ENCODE data around the gene IL18R1.
"Not testable (repeated sequence)": the region's sequence is repeated elsewhere in the genome, so short reads cannot be mapped to it uniquely, and the experiment has no call there.

Gene IL18R1

DNA sequence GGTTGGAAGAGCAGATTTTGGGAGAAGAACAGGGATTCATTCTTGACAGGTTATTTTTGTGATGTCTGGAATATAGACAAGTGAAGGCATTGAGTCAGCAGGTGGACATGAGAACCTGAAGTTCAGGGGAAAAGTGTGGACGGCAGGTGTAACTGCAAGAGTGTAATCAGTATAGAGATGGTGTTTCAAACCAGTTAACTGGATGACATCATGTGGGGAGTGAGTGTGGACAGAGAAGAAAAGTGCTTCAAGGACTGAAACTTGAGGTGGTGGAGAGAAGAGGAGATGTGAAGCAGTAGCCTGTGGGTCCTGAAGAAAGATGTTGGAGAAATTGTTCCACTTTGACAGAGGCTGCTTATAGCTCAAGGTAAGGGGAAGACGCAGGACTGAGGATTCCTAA, 37.2 kb upstream of the IL18R1 start:
- no peak overlapping the region for H3K9ac ChIP-seq (ENCODE audit: insufficient read length)
- TF ChIP-seq POLR2AphosphoS5 (IDR thresholded peaks at IDR 0.05; ENCODE audit: borderline replicate concordance, low read depth, low read length): no peak
- TF ChIP-seq FOXP2 (optimal IDR thresholded peaks at IDR 0.05; ENCODE audit: control extremely low read depth, extremely low read length, insufficient read depth): no peak
- no peak for TF ChIP-seq EZH2 (IDR thresholded peaks at IDR 0.05)
- no peak overlapping the region for H3K27ac ChIP-seq
- DNase-seq (ENCODE audit: low read depth, low spot score): no peak
- H3K9me3 ChIP-seq (ENCODE audit: low read depth, low read length): no peaks in the 10 kb centered on the region
- no peak overlapping the region for H3K4me3 ChIP-seq
- no peaks in the 10 kb centered on the region for H3K36me3 ChIP-seq (ENCODE audit: insufficient read depth, low read length)

DNA sequence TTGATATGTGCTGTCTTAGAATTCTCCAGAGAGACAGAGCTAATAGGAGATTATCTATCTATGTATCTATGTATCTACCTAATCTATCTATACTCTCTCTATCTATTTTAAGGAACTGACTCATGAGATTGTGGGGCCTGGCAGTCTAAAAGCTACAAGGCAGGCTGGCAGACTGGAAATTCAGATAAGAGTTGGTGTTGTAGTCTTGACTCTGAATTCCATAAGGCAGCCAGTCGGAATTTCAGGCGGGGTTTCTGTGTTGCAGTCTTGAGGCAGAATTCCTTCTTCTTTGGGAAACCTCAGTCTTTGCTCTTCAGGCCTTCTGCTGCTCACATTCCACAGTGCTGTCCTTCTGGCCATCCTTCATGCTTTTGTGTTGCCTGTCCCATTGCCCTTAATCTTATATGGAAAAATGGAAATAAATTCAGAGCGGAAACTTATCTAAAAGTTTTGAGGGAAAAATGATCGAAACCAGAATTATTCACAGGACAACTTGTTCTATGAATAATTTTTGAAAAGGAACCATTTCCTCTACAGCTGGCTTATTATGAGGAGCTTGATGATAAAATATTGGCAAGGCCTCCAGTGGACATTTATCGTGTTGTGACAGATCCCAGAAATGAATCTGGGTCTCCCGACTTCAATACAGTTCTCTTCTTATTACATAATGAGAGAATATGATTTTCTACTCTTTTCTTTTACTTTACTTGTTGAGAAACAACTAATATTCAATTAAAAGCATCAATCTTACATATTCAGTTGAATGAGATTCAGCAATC, 33.5 kb upstream of the IL18R1 start:
- H3K36me3 ChIP-seq (ENCODE audit: insufficient read depth, low read length): no peaks in the 10 kb centered on the region
- no peak overlapping the region for H3K4me3 ChIP-seq
- no peak overlapping the region for H3K27ac ChIP-seq

DNA sequence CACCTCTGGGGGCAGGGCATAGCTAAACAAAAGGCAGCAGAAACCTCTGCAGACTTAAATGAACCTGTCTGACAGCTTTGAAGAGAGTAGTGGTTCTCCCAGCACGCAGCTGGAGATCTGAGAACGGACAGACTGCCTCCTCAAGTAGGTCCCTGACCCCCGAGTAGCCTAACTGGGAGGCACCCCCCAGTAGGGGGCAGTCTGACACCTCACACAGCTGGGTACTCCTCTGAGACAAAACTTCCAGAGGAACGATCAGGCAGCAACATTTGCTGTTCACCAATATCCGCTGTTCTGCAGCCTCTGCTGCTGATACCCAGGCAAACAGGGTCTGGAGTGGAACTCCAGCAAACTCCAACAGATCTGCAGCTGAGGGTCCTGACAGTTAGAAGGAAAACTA, 30.7 kb upstream of the IL18R1 start:
- DNase-seq (ENCODE audit: low read depth, low spot score); H3K9ac ChIP-seq (ENCODE audit: insufficient read length); H3K9me3 ChIP-seq (ENCODE audit: low read depth, low read length): not testable (repeated sequence)

More for the DNA sequence above, 33.5 kb upstream of the IL18R1 start:
- Histone ChIP-seq H3K9me3 (ENCODE audit: low read depth, low read length) (no peaks in the 10 kb centered on the region), H3K9ac (ENCODE audit: insufficient read length) (no peak overlapping the region)
- no peak for DNase-seq (ENCODE audit: low read depth, low spot score)
- no peak for TF ChIP-seq EZH2 (IDR thresholded peaks at IDR 0.05)
- no peak for TF ChIP-seq POLR2AphosphoS5 (IDR thresholded peaks at IDR 0.05; ENCODE audit: borderline replicate concordance, low read depth, low read length)
- no peak for TF ChIP-seq FOXP2 (optimal IDR thresholded peaks at IDR 0.05; ENCODE audit: control extremely low read depth, extremely low read length, insufficient read depth)

DNA sequence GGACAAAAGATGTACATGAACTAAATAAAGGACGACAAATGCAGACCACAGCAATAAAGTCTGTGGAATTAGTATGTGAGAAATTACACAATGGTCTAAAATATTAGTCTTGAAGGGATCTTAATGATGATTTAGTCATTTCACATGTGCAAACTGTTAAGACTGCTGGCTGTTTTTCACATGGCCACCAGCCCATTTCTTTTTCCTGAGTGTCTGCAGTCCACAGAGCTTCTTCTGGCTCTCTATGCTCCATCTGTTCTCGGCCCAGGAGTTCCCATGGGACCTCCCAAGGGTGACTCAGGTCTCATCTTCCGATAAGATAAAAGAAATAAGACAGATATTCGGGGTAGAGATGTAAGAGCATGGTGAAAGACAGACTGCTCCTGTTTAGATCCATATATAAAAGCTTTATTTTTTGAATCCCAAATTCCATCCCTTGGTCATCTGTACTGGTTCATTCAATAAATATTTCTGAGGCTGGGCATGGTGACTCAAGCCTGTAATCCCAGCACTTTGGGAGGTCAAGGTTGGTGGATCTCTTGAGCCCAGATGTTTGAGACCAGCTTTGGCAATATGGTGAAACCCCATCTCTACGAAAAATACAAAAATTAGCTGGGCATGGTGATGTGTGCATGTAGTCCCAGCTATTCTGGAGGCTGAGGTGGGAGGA, 24.1 kb upstream of the IL18R1 start:
- TF ChIP-seq EZH2 (IDR thresholded peaks at IDR 0.05): no peak
- no peak for TF ChIP-seq POLR2AphosphoS5 (IDR thresholded peaks at IDR 0.05; ENCODE audit: borderline replicate concordance, low read depth, low read length)
- TF ChIP-seq FOXP2 (optimal IDR thresholded peaks at IDR 0.05; ENCODE audit: control extremely low read depth, extremely low read length, insufficient read depth): no peak
- no peak for DNase-seq (ENCODE audit: low read depth, low spot score)
- no peaks in the 10 kb centered on the region for H3K9me3 ChIP-seq (ENCODE audit: low read depth, low read length)
- H3K9ac ChIP-seq (ENCODE audit: insufficient read length): no peak overlapping the region
- no peak overlapping the region for H3K4me3 ChIP-seq
- H3K27ac ChIP-seq: no peak overlapping the region
- no peaks in the 10 kb centered on the region for H3K36me3 ChIP-seq (ENCODE audit: insufficient read depth, low read length)

More for the DNA sequence above, 30.7 kb upstream of the IL18R1 start:
- not testable (repeated sequence) for H3K36me3 ChIP-seq (ENCODE audit: insufficient read depth, low read length); H3K27ac ChIP-seq; H3K4me3 ChIP-seq

DNA sequence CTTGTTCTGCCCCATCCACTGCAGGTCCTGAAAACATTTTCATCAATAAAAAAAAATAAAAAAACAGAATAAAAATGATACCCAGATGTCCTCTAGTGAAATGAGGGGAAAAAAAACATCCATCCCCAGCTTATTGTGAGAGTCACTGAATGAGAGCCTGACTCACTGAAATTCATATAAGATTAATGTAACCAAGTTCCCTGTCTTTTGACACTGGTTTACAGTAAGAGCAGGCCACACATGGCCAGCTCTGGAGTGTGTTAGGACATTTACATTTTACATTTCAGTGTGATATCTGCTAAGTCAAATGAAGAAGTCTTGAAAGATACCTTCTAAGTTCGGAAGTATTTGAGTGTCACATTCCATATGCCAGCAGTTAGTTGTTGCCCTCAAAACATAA, 21.1 kb upstream of the IL18R1 start:
- no peaks in the 10 kb centered on the region for H3K36me3 ChIP-seq (ENCODE audit: insufficient read depth, low read length)
- no peaks in the 10 kb centered on the region for H3K9me3 ChIP-seq (ENCODE audit: low read depth, low read length)
- no peak overlapping the region for H3K9ac ChIP-seq (ENCODE audit: insufficient read length)
- TF ChIP-seq FOXP2 (optimal IDR thresholded peaks at IDR 0.05; ENCODE audit: control extremely low read depth, extremely low read length, insufficient read depth): no peak
- no peak for TF ChIP-seq EZH2 (IDR thresholded peaks at IDR 0.05)
- no peak for TF ChIP-seq POLR2AphosphoS5 (IDR thresholded peaks at IDR 0.05; ENCODE audit: borderline replicate concordance, low read depth, low read length)
- DNase-seq (ENCODE audit: low read depth, low spot score): no peak
- H3K4me3 ChIP-seq: no peak overlapping the region
- H3K27ac ChIP-seq: no peak overlapping the region

DNA sequence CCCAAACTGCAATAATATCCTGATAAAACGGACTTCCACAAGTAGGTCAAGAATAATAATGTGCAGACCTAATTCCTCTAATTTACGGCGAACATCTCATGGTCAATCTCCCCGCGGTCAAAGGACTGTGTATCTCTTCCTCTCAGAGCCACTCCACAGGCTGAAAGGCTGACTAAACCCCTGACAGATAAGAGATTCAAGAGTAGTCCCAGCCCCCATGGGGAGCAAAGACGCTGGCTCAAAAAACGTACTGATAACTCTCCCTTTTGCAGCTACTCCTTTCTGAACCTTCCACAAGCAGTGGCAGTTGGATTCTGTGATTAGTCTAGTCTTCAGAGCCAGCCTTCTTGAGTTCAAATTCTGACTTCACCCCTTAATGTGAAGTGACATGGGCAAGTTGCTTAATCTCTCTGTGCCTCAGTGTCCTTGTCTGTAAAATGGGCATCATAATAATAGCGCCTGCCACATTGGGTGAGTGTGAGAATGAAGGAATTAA, 19.7 kb upstream of the IL18R1 start:
- DNase-seq (ENCODE audit: low read depth, low spot score): no peak

DNA sequence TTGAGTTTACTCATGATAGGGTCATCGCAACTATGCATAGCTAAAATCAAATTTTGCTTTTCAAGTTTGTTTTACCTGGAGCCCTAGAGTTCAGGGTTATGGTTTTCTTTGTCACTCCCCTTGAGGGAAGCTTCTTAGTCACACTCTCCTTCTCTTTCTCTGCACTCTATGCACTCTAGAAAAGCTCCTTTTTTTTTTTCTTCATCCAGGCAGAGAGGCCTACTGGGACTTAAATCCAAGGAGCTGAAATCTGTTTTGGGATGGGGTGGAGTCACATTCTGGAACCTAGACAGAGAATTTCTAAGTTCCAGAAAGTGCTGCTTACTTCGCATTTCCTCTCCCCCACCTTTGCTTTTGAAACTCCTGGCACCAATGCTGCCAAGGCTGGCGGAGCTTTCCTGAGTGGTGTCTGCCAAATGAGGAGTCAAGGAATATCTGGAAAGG, 19.1 kb upstream of the IL18R1 start:
- Histone ChIP-seq H3K36me3 (ENCODE audit: insufficient read depth, low read length) (no peaks in the 10 kb centered on the region), H3K9ac (ENCODE audit: insufficient read length) (no peak overlapping the region), H3K27ac (no peak overlapping the region), H3K4me3 (no peak overlapping the region), H3K9me3 (ENCODE audit: low read depth, low read length) (no peaks in the 10 kb centered on the region)
- TF ChIP-seq EZH2 (IDR thresholded peaks at IDR 0.05): no peak
- TF ChIP-seq POLR2AphosphoS5 (IDR thresholded peaks at IDR 0.05; ENCODE audit: borderline replicate concordance, low read depth, low read length): no peak
- no peak for TF ChIP-seq FOXP2 (optimal IDR thresholded peaks at IDR 0.05; ENCODE audit: control extremely low read depth, extremely low read length, insufficient read depth)
- no peak for DNase-seq (ENCODE audit: low read depth, low spot score)

More for the DNA sequence above, 19.7 kb upstream of the IL18R1 start:
- Histone ChIP-seq H3K4me3 (no peak overlapping the region), H3K9me3 (ENCODE audit: low read depth, low read length) (no peaks in the 10 kb centered on the region), H3K9ac (ENCODE audit: insufficient read length) (no peak overlapping the region), H3K36me3 (ENCODE audit: insufficient read depth, low read length) (no peaks in the 10 kb centered on the region), H3K27ac (no peak overlapping the region)
- TF ChIP-seq EZH2 (IDR thresholded peaks at IDR 0.05) (no peak), POLR2AphosphoS5 (IDR thresholded peaks at IDR 0.05; ENCODE audit: borderline replicate concordance, low read depth, low read length) (no peak), FOXP2 (optimal IDR thresholded peaks at IDR 0.05; ENCODE audit: control extremely low read depth, extremely low read length, insufficient read depth) (no peak)

DNA sequence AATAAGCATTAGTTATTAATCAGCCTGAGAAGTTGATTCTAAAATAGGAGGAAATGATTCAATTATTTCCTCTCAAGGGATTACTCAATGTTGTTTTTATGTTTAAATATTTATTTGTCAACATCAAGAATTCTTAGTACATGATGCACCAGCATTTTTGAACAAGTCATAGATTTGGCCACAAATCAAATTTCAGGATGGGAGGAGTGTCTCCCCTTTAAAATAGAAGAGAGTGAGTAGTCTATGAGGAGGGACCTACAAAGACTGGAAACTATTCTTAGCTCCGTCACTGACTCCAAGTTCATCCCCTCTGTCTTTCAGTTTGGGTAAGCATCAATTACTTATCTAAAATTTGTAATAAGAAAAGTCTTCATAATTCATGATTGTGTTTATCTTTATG, 18.6 kb upstream of the IL18R1 start:
- no peak overlapping the region for H3K9ac ChIP-seq (ENCODE audit: insufficient read length)
- H3K36me3 ChIP-seq (ENCODE audit: insufficient read depth, low read length): no peaks in the 10 kb centered on the region
- H3K27ac ChIP-seq: no peak overlapping the region
- H3K4me3 ChIP-seq: no peak overlapping the region
- TF ChIP-seq EZH2 (IDR thresholded peaks at IDR 0.05) (no peak), FOXP2 (optimal IDR thresholded peaks at IDR 0.05; ENCODE audit: control extremely low read depth, extremely low read length, insufficient read depth) (no peak), POLR2AphosphoS5 (IDR thresholded peaks at IDR 0.05; ENCODE audit: borderline replicate concordance, low read depth, low read length) (no peak)
- no peak for DNase-seq (ENCODE audit: low read depth, low spot score)
- H3K9me3 ChIP-seq (ENCODE audit: low read depth, low read length): no peaks in the 10 kb centered on the region
